SU-DHL-6 (cell line): ENCODE measurements around the gene THSD7B.

ENCODE experiments used
- EZH2phosphoT487 ChIP-seq: fragments of 200-600 bp; sonication (generic), shearing (Covaris generic); conservative IDR thresholded peaks from 2 replicates; pipeline ENCODE4 v1.6.1; 2018; ENCODE audit warnings: mild to moderate bottlenecking, antibody characterized with exemption, low read length, moderate library complexity, mixed read lengths
- TF ChIP-seq, protein P1 (sequence below): fragments of 200-600 bp; sonication (generic); IDR thresholded peaks from one replicate; pipeline ENCODE4 v1.5.1; 2017; ENCODE audit warnings: antibody characterized with exemption, mild to moderate bottlenecking, low read length, moderate library complexity; ENCODE audit not compliant: insufficient read depth, poor library complexity, severe bottlenecking

DNA sequence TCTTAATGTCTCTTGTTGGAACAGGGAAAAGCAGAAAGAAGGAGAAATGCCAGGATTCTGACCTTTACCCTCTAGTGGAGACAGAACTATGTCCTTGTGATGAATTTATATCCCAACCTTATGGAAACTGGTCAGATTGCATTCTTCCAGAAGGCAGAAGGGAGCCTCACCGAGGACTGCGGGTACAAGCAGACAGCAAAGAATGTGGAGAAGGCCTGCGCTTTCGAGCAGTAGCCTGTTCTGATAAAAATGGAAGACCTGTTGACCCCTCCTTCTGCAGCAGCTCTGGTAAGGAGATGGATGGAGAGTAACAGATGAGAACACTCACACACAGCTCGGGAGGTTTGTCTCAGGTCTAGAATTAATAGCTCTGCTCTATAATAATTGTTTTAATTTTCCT is 646.2 kb downstream of the THSD7B start:
- no peak for TF ChIP-seq EZH2phosphoT487
- TF ChIP-seq, protein P1, sequence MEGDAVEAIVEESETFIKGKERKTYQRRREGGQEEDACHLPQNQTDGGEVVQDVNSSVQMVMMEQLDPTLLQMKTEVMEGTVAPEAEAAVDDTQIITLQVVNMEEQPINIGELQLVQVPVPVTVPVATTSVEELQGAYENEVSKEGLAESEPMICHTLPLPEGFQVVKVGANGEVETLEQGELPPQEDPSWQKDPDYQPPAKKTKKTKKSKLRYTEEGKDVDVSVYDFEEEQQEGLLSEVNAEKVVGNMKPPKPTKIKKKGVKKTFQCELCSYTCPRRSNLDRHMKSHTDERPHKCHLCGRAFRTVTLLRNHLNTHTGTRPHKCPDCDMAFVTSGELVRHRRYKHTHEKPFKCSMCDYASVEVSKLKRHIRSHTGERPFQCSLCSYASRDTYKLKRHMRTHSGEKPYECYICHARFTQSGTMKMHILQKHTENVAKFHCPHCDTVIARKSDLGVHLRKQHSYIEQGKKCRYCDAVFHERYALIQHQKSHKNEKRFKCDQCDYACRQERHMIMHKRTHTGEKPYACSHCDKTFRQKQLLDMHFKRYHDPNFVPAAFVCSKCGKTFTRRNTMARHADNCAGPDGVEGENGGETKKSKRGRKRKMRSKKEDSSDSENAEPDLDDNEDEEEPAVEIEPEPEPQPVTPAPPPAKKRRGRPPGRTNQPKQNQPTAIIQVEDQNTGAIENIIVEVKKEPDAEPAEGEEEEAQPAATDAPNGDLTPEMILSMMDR: no peak
